Heart right ventricle (tissue), 16 donors: ENCODE data around the gene TTBK1. TPM values are rescaled to one million over a fixed set of nuclear protein-coding genes. Genes with fewer than 3 reads are reported as not detected.

Experiments
- ATAC-seq, 8 donors: fragments of 200-7000 bp; cut with Tn5 transposase; one replicate each; pipeline ENCODE4 v1.9.1; 2020; ENCODE audit warnings: mild to moderate bottlenecking in 8 of 8, moderate library complexity in 8 of 8, moderate number of reproducible peaks in 1 of 8
- DNase-seq, 2 donors: peaks; one replicate each; pipeline ENCODE4 v3.0.0-alpha.2; 2020
- H3K27ac ChIP-seq, 10 donors: fragments of 200-600 bp; sonication (generic) in 2 of 10; one replicate each; pipeline versions ENCODE4 v1.5.0 to v1.8.0; 2020 to 2022; ENCODE audit warnings: mild to moderate bottlenecking in 3 of 10
- H3K27me3 ChIP-seq, 7 donors: fragments of 200-600 bp; one replicate each; pipeline ENCODE4 v1.8.0; 2021 to 2022; ENCODE audit warnings: mild to moderate bottlenecking in 2 of 7
- H3K36me3 ChIP-seq, 9 donors: fragments of 200-600 bp; sonication (generic) in 1 of 9; one replicate each; pipeline versions ENCODE4 v1.5.0 to v1.8.0; 2020 to 2022; ENCODE audit warnings: mild to moderate bottlenecking in 2 of 9
- H3K4me1 ChIP-seq, 9 donors: fragments of 200-600 bp; sonication (generic) in 1 of 9; one replicate each; pipeline versions ENCODE4 v1.5.0 to v1.8.0; 2020 to 2022; ENCODE audit warnings: mild to moderate bottlenecking in 4 of 9
- H3K4me3 ChIP-seq, 10 donors: fragments of 200-600 bp; sonication (generic) in 2 of 10; one replicate each; pipeline versions ENCODE4 v1.5.0 to v1.8.0; 2020 to 2022; ENCODE audit warnings: mild to moderate bottlenecking in 7 of 10, moderate library complexity in 2 of 10
- H3K9me3 ChIP-seq, 11 donors: fragments of 200-600 bp in 10 of 11; sonication (generic) in 2 of 11; one replicate each; pipeline versions ENCODE4 v1.5.0 to v1.8.0; 2013 to 2022; ENCODE audit warnings: mild to moderate bottlenecking in 2 of 11, control low read depth in 1 of 11, moderate library complexity in 1 of 11
- WGBS, 2 donors: extraction: QIAGEN DNeasy Blood & Tissue Kit; methylation state at CpG; one replicate each; pipeline ENCODE4 v1.1.7; 2013; ENCODE audit warnings: inconsistent platforms in 1 of 2; 5-methylcytosine and 5-hydroxymethylcytosine counted together
- intact Hi-C, 10 donors: fragments of 100-400 bp; cut with DNase I; formaldehyde crosslinking; loops; one replicate each; pipeline versions ENCODE4 v1.11.1 to v1.14.2; 2022
- polyA plus RNA-seq, 2 donors: library from polyadenylated mRNA; stranded (reverse); fragments of 200-250 nt; gene quantifications; one replicate each; pipeline ENCODE4 v1.2.3, GENCODE V29; 2013
- total RNA-seq, 10 donors: library from RNA; stranded (reverse); fragmentation: NEBNext Ultra II Directional in 3 of 10; extraction: Animal tissue kit (Norgen Biotek cat#: 25700) in 3 of 10; gene quantifications; one replicate each; pipeline versions ENCODE4 v1.2.1 to v1.2.4, GENCODE V29; 2021 to 2023
- TF ChIP-seq, protein P1 (sequence below), 9 donors: fragments of 200-600 bp; sonication (generic) in 2 of 9; IDR thresholded peaks; one replicate each; pipeline versions ENCODE4 v1.5.0 to v1.8.0; 2021 to 2022; ENCODE audit warnings: antibody characterized with exemption in 9 of 9, mild to moderate bottlenecking in 5 of 9, moderate library complexity in 1 of 9
- donor health status: Arrhythmogenic right ventricular cardiomyopathy.
- donor health status: ischemic (EF 13 %, LVEDD 7.1; RV severe dilation, severe dysfunction).
- donor health status: healthy with polysubstance abuse.
- donor health status: DM: no; HTN: yes; CAD: no.
- donor health status: DM: no; HTN: no; CAD: no.
- donor health status: ischemic (EF 25% LVEDD 6.9; RV normal size, moderate dysfunction).
- donor health status: ischemic (EF 25% LVEDD 5.7; RV mildly dilated, moderate dysfunction).
- donor health status: healthy.
- donor health status: DM: yes; HTN: yes; CAD: no.
- donor health status: Ischemic cardiomyopathy.
- donor health status: ischemic (EF 35%, LVEDD 5.7; RV mildly dilated, moderate dysfunction).
- donor health status: nonischemic (EF 11% LVEDD 7.7; RV severe dilation, severe dysfunction).
- donor health status: DM: yes; HTN: yes; CAD: no.
- donor health status: PGD.
- donor health status: ischemic (EF 29% LVEDD 5.4; RV normal size, mild dysfunction).
- donor health status: nonischemic (EF 23%, LVEDD 6.1; RV moderate dilation, normal function).

TTBK1 gene
- total and polyA plus RNA-seq, 12 donors: 0.04 to 0.69 (median 0.29) TPM

DNA sequence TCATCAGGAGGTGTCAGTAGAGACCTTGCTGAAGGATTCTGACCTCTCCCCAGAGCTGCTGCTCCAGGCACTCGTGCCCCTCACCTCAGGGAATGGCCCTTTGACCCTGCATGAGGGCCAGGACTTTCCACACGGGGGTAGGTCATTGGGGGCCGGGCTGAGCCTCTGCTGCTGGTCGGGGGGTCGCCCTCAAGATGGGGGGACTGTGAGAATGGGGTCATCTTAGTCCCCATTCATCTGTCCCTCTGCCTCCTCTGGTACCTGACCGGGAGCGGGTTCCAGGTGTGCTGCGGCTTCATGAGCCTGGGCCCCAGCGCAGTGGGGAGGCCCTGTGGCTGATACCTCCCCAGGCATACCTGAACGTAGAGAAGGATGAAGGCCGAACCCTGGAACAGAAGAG, 29.9 kb upstream of the TTBK1 start:
- peaks cover 0 to 6% (median 0%) of the 10 kb centered on the region in 9 donors for H3K4me1 ChIP-seq
- 90 to 93% methylated on average over 11 of the region's 11 CpGs for WGBS, 2 donors
- peaks cover 0 to 67% (median 15%) of the 10 kb centered on the region in 9 donors for H3K36me3 ChIP-seq
- TF ChIP-seq, protein P1, sequence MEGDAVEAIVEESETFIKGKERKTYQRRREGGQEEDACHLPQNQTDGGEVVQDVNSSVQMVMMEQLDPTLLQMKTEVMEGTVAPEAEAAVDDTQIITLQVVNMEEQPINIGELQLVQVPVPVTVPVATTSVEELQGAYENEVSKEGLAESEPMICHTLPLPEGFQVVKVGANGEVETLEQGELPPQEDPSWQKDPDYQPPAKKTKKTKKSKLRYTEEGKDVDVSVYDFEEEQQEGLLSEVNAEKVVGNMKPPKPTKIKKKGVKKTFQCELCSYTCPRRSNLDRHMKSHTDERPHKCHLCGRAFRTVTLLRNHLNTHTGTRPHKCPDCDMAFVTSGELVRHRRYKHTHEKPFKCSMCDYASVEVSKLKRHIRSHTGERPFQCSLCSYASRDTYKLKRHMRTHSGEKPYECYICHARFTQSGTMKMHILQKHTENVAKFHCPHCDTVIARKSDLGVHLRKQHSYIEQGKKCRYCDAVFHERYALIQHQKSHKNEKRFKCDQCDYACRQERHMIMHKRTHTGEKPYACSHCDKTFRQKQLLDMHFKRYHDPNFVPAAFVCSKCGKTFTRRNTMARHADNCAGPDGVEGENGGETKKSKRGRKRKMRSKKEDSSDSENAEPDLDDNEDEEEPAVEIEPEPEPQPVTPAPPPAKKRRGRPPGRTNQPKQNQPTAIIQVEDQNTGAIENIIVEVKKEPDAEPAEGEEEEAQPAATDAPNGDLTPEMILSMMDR (IDR thresholded peaks at IDR 0.05): no peak
- H3K27ac ChIP-seq: no peak overlapping the region
- H3K4me3 ChIP-seq: no peak overlapping the region
- DNase-seq (no peak), ATAC-seq (no peak)
- H3K9me3 ChIP-seq: no peaks in the 10 kb centered on the region
- intact Hi-C loops: no loop called here
- no peaks in the 10 kb centered on the region for H3K27me3 ChIP-seq

DNA sequence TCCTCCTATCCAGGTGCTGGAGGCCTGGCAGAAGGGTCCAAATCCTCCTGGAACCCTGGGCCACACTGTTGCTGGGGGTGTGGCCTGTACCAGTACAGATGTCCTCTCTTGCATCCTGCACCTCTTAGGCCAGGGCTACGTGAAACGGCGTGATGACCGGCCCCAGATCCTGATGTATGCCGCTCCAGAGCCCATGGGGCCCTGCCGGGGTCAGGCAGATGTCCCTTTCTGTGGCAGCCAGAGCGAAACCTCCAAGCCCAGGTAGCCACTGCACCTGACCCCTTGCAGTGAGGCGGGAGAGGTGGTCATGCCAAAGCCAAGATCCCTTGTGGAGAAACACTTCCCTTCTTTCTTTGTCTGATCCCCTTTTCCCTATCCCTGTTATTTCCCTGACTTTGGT, 28.2 kb upstream of the TTBK1 start:
- Histone ChIP-seq H3K27me3 (no peaks in the 10 kb centered on the region), H3K9me3 (no peaks in the 10 kb centered on the region), H3K4me3 (no peak overlapping the region), H3K27ac (no peak overlapping the region), H3K4me1 (peaks cover 0 to 6% (median 0%) of the 10 kb centered on the region in 9 donors), H3K36me3 (peaks cover 0 to 73% (median 15%) of the 10 kb centered on the region in 9 donors)
- no peak for DNase-seq
- WGBS, 2 donors: 96 to 99% methylated on average over 8 of the region's 8 CpGs
- ATAC-seq: peak in 1 of 8 donors; percentile 28
- TF ChIP-seq, protein P1 (IDR thresholded peaks at IDR 0.05): no peak
- intact Hi-C loops: no loop called here

DNA sequence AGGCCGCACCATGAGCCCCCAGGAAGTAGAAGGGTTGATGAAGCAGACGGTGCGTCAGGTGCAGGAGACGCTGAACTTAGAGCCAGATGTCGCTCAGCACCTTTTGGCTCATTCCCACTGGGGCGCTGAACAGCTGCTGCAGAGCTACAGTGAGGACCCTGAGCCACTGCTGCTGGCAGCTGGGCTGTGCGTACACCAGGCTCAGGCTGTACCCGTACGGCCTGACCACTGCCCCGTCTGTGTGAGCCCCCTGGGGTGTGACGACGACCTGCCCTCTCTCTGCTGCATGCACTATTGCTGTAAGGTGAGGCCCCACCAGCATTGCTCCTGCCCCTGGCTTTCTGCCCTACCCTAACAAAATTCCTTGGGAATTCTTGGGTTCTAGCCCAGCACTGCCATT, 27.1 kb upstream of the TTBK1 start:
- WGBS, 2 donors: 92 to 93% methylated on average over 12 of the region's 12 CpGs
- Histone ChIP-seq H3K27ac (no peak overlapping the region), H3K4me3 (no peak overlapping the region), H3K4me1 (peaks cover 0 to 6% (median 0%) of the 10 kb centered on the region in 9 donors), H3K9me3 (no peaks in the 10 kb centered on the region), H3K36me3 (peaks cover 0 to 83% (median 15%) of the 10 kb centered on the region in 9 donors), H3K27me3 (no peaks in the 10 kb centered on the region)
- intact Hi-C loops: no loop called here
- DNase-seq (no peak), ATAC-seq (no peak)
- TF ChIP-seq, protein P1 (IDR thresholded peaks at IDR 0.05): no peak

DNA sequence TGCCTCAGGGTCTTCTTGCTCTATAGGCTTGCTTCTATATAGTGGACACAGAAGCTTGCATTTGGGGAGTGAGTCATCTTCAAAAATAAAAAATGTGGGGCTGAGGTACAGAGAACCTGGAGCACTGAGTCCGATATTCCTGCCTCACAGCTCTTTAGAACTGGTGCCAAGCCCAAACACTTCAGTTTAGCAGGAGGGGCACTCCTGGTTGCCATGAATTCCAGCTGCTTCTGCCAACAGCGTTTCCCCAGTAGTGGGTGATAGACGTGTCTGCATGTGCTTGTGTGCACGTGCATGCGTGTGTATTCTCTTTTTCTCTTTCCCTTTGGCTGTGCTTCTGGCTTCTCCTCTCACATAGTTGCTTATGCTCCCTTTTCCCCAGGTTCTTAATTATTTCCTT, 25.9 kb upstream of the TTBK1 start:
- Histone ChIP-seq H3K27me3 (no peaks in the 10 kb centered on the region), H3K27ac (no peak overlapping the region), H3K36me3 (peaks cover 0 to 94% (median 15%) of the 10 kb centered on the region in 9 donors), H3K9me3 (no peaks in the 10 kb centered on the region), H3K4me3 (no peak overlapping the region), H3K4me1 (peaks cover 0 to 14% (median 3%) of the 10 kb centered on the region in 9 donors)
- 42 to 65% methylated on average over 5 of the region's 5 CpGs for WGBS, 2 donors
- intact Hi-C loops: no loop called here
- peak in 1 of 8 donors; percentile 37 for ATAC-seq
- no peak for DNase-seq
- TF ChIP-seq, protein P1 (IDR thresholded peaks at IDR 0.05): no peak
